Left ventricle myocardium inferior (tissue), 1 donor: ENCODE results near the gene MT1G. TPM values are rescaled to one million over a fixed set of nuclear protein-coding genes. Genes with fewer than 3 reads are reported as not detected.

Experiments used
- DNase-seq: peaks from one replicate; pipeline ENCODE4 v3.0.0-alpha.2; 2020
- H3K27ac ChIP-seq: fragments of 200-600 bp; replicated peaks from 2 replicates; pipeline ENCODE4 v1.8.0; 2021
- H3K27me3 ChIP-seq: fragments of 200-600 bp; 2 replicates; pipeline ENCODE4 v1.8.0; 2021; ENCODE audit warnings: low read depth
- H3K36me3 ChIP-seq: fragments of 200-600 bp; 2 replicates; pipeline ENCODE4 v1.8.0; 2021
- H3K4me1 ChIP-seq: fragments of 200-600 bp; 2 replicates; pipeline ENCODE4 v1.8.0; 2021
- H3K4me3 ChIP-seq: fragments of 200-600 bp; 2 replicates; pipeline ENCODE4 v1.8.0; 2021; ENCODE audit warnings: mild to moderate bottlenecking, moderate library complexity
- H3K9me3 ChIP-seq: fragments of 200-600 bp; replicated peaks from 2 replicates; pipeline ENCODE4 v1.8.0; 2021
- CTCF ChIP-seq: fragments of 200-600 bp; IDR thresholded peaks from 2 replicates; pipeline ENCODE4 v1.8.0; 2021; ENCODE audit warnings: antibody characterized with exemption, mild to moderate bottlenecking, borderline replicate concordance
- intact Hi-C: fragments of 100-400 bp; cut with micrococcal nuclease; formaldehyde crosslinking; loops from one replicate; pipeline ENCODE4 v1.11.0; 2022
- total RNA-seq: library from RNA; stranded (reverse); fragmentation: NEBNext Ultra II Directional; extraction: Animal tissue kit (Norgen Biotek cat#: 25700); gene quantifications from one replicate; pipeline ENCODE4 v1.2.1, GENCODE V29; 2021
- donor health status: DM: no; HTN: yes; CAD: no; lungs with severe emphysema.

MT1G gene
- total RNA-seq, 1 donor from 2014 or later, result not detected

GRCh38 chr16:56620339-56620897 is 47.4 kb downstream of the MT1G start:
- no peak for TF ChIP-seq CTCF
- H3K4me3 ChIP-seq, result no peak overlapping the region
- intact Hi-C loops, result no loop called here
- DNase-seq, result no peak
- peaks cover 47% of the 10 kb centered on the region for H3K4me1 ChIP-seq
- H3K9me3 ChIP-seq, result no peaks in the 10 kb centered on the region
- H3K27me3 ChIP-seq, result no peaks in the 10 kb centered on the region
- no peaks in the 10 kb centered on the region for H3K36me3 ChIP-seq
- no peak overlapping the region for H3K27ac ChIP-seq

GRCh38 chr16:56618138-56618537 is 49.7 kb downstream of the MT1G start:
- peak overlapping the region; percentile 66 for H3K4me3 ChIP-seq
- H3K27me3 ChIP-seq, result no peaks in the 10 kb centered on the region
- peak overlapping the region; percentile 87 for H3K27ac ChIP-seq
- H3K4me1 ChIP-seq, result peaks cover 39% of the 10 kb centered on the region
- no peaks in the 10 kb centered on the region for H3K36me3 ChIP-seq
- no peaks in the 10 kb centered on the region for H3K9me3 ChIP-seq
- TF ChIP-seq CTCF, result no peak
- intact Hi-C loops, result no loop called here
- no peak for DNase-seq

GRCh38 chr16:56617212-56618085 is 50.4 kb downstream of the MT1G start:
- H3K36me3 ChIP-seq, result no peaks in the 10 kb centered on the region
- H3K4me1 ChIP-seq, result peaks cover 39% of the 10 kb centered on the region
- H3K27me3 ChIP-seq, result no peaks in the 10 kb centered on the region
- intact Hi-C loops, result no loop called here
- peak overlapping the region; percentile 87 for H3K27ac ChIP-seq
- peak; percentile 39 for TF ChIP-seq CTCF
- H3K9me3 ChIP-seq, result no peaks in the 10 kb centered on the region
- DNase-seq, result peak; percentile 88
- peak overlapping the region; percentile 66 for H3K4me3 ChIP-seq

Other genes starting within 250 kb of the MT1G start
- gene AMFR, start 242.5 kb downstream of the MT1G start, total RNA-seq, result 65.2 TPM
- gene NUDT21, start 216.7 kb downstream of the MT1G start, total RNA-seq, result 59.5 TPM
- gene OGFOD1, start 216.5 kb downstream of the MT1G start, total RNA-seq, result 35.4 TPM
- gene BBS2, start 148.0 kb downstream of the MT1G start, total RNA-seq, result 48.7 TPM
- not detected for gene MT4, start 103.0 kb downstream of the MT1G start, total RNA-seq
- gene MT3, start 78.5 kb downstream of the MT1G start, total RNA-seq, result 4.1 TPM
- gene MT2A, start 59.5 kb downstream of the MT1G start, total RNA-seq, result 115 TPM
- gene MT1E, start 42.3 kb downstream of the MT1G start, total RNA-seq, result 126 TPM
- gene MT1M, start 35.4 kb downstream of the MT1G start, total RNA-seq, result 3.1 TPM
- gene MT1A, start 29.4 kb downstream of the MT1G start, total RNA-seq, result 1.2 TPM
- not detected for gene MT1B, start 16.2 kb downstream of the MT1G start, total RNA-seq
- gene MT1F, start 10.1 kb downstream of the MT1G start, total RNA-seq, result 0.85 TPM
- not detected for gene MT1H, start 1.7 kb upstream of the MT1G start, total RNA-seq
- gene MT1X, start 14.4 kb upstream of the MT1G start, total RNA-seq, result 91.8 TPM
- gene NUP93, start 62.1 kb upstream of the MT1G start, total RNA-seq, result 27.1 TPM
- gene SLC12A3, start 197.1 kb upstream of the MT1G start, total RNA-seq, result not detected